GM12878 (cell line): ENCODE results near the gene TIGAR.

Experiments
- CHD4 ChIP-seq: fragments of 200-600 bp; sonication (generic); IDR thresholded peaks from 2 replicates; pipeline ENCODE4 v1.6.1; 2016; ENCODE audit warnings: mild to moderate bottlenecking
- CTCF ChIP-seq, 3 experiments: IDR thresholded peaks in 2 of 3; conservative IDR thresholded peaks in 1 of 3; 2 replicates each; pipeline ENCODE4 v1.5.1; 2011; ENCODE audit warnings: low read depth in 3 of 3, low read length in 3 of 3, mild to moderate bottlenecking in 3 of 3, control low read depth in 2 of 3, moderate library complexity in 2 of 3, inconsistent platforms in 1 of 3, mixed read lengths in 1 of 3; ENCODE audit not compliant: control insufficient read depth in 2 of 3, insufficient read depth in 1 of 3; ENCODE audit errors: extremely low read depth in 1 of 3
- EP300 ChIP-seq, 2 experiments: fragments of 150-350 bp in 1 of 2; IDR thresholded peaks; 2 replicates each; pipeline ENCODE4 v1.6.1; 2011 to 2012; ENCODE audit warnings: low read depth in 2 of 2, low read length in 2 of 2, borderline replicate concordance in 1 of 2, improper control_type of control experiment in 1 of 2, inconsistent platforms in 1 of 2; ENCODE audit not compliant: control insufficient read depth in 1 of 2
- EZH2 ChIP-seq: IDR thresholded peaks from 2 replicates; pipeline ENCODE4 v1.6.1; 2012; ENCODE audit warnings: low read depth, mild to moderate bottlenecking, control low read depth, inconsistent platforms, low read length, borderline replicate concordance; ENCODE audit not compliant: control insufficient read depth
- USF1 ChIP-seq: IDR thresholded peaks from 2 replicates; pipeline ENCODE4 v1.6.1; 2011; ENCODE audit warnings: borderline replicate concordance, low read depth, mild to moderate bottlenecking, moderate library complexity, mixed read lengths, low read length; ENCODE audit not compliant: insufficient read depth; ENCODE audit errors: extremely low read length
- TF ChIP-seq, protein P1 (sequence below): fragments of 450-650 bp; formaldehyde crosslinking; IDR thresholded peaks from 2 replicates; pipeline ENCODE4 v1.4.0; 2020; ENCODE audit warnings: mild to moderate bottlenecking, moderate library complexity

DNA sequence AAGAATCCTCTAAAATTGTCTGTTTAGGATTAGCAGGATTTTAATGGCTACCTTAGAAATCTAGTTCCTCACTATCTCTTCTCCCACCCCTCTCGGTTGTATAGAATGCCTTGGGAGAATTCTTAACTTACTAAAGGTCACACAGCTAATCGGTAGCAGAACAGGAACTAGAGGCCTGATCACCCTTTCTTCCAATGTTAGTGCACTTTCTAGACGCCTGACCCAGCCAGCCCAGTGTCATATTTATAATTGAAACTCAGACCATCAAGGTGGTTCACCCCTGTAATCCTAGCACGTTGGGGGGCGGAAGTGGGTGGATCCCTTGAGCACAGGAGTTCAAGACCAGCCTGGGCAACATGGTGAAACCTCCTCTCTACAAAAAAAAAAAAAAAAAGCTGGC is 1.7 kb downstream of the TIGAR start:
- no peak for TF ChIP-seq EZH2
- TF ChIP-seq CHD4: no peak
- no peak for TF ChIP-seq EP300 (IDR thresholded peaks at IDR 0.05; ENCODE audit: borderline replicate concordance in 1 of 2, control insufficient read depth in 1 of 2, low read depth in 2 of 2, low read length in 2 of 2)
- TF ChIP-seq, protein P1, sequence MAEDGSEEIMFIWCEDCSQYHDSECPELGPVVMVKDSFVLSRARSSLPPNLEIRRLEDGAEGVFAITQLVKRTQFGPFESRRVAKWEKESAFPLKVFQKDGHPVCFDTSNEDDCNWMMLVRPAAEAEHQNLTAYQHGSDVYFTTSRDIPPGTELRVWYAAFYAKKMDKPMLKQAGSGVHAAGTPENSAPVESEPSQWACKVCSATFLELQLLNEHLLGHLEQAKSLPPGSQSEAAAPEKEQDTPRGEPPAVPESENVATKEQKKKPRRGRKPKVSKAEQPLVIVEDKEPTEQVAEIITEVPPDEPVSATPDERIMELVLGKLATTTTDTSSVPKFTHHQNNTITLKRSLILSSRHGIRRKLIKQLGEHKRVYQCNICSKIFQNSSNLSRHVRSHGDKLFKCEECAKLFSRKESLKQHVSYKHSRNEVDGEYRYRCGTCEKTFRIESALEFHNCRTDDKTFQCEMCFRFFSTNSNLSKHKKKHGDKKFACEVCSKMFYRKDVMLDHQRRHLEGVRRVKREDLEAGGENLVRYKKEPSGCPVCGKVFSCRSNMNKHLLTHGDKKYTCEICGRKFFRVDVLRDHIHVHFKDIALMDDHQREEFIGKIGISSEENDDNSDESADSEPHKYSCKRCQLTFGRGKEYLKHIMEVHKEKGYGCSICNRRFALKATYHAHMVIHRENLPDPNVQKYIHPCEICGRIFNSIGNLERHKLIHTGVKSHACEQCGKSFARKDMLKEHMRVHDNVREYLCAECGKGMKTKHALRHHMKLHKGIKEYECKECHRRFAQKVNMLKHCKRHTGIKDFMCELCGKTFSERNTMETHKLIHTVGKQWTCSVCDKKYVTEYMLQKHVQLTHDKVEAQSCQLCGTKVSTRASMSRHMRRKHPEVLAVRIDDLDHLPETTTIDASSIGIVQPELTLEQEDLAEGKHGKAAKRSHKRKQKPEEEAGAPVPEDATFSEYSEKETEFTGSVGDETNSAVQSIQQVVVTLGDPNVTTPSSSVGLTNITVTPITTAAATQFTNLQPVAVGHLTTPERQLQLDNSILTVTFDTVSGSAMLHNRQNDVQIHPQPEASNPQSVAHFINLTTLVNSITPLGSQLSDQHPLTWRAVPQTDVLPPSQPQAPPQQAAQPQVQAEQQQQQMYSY (CRISPR knock-in tag): no peak
- no peak for TF ChIP-seq CTCF (IDR thresholded peaks at IDR 0.05 in 2 of 3, conservative IDR thresholded peaks at IDR 0.05 in 1 of 3; ENCODE audit: control insufficient read depth in 2 of 3, extremely low read depth in 1 of 3, insufficient read depth in 1 of 3, low read depth in 3 of 3, low read length in 3 of 3)
- TF ChIP-seq USF1: no peak
